Measurements from ENCODE around the gene OR51B4.

DNA sequence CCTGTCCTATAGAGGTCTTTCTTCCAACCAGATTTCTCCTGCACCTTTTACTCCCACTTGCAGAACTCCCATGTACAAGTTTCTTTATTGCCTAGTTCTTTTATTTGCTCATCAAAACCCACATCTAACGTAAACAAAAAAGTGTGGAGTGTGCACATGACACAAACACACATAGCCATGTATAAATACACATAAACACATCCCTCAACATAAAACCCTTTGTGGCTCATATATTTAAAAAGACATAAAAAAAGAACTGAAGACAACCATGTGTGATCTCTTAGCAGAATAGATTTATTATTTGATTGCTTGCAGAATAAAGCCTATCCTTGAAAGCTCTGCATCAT, 48.9 kb downstream of the OR51B4 start:
- TF ChIP-seq, protein P1, sequence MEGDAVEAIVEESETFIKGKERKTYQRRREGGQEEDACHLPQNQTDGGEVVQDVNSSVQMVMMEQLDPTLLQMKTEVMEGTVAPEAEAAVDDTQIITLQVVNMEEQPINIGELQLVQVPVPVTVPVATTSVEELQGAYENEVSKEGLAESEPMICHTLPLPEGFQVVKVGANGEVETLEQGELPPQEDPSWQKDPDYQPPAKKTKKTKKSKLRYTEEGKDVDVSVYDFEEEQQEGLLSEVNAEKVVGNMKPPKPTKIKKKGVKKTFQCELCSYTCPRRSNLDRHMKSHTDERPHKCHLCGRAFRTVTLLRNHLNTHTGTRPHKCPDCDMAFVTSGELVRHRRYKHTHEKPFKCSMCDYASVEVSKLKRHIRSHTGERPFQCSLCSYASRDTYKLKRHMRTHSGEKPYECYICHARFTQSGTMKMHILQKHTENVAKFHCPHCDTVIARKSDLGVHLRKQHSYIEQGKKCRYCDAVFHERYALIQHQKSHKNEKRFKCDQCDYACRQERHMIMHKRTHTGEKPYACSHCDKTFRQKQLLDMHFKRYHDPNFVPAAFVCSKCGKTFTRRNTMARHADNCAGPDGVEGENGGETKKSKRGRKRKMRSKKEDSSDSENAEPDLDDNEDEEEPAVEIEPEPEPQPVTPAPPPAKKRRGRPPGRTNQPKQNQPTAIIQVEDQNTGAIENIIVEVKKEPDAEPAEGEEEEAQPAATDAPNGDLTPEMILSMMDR (conservative IDR thresholded peaks at IDR 0.05; ENCODE audit: low read length) = no peak
- TF ChIP-seq EZH2phosphoT487 (IDR thresholded peaks at IDR 0.05; ENCODE audit: borderline replicate concordance) = no peak
